CMK (cell line): ENCODE measurements around the gene CABP5.
A peak's percentile ranks its signal among the peaks of the same experiment; 100 is the strongest.

ENCODE experiments used
- DNase-seq: peaks from one replicate; pipeline ENCODE4 v3.0.0-alpha.2; 2010; ENCODE audit warnings: low read depth

Gene CABP5

GRCh38 chr19:48030073-48030472 lies 13.8 kb downstream of the CABP5 start:
- no peak for DNase-seq

- no peak for DNase-seq
Measured at GRCh38 chr19:48029431-48029830, 14.4 kb downstream of the CABP5 start.

- DNase-seq: no peak
Measured at GRCh38 chr19:48025480-48025879, 18.4 kb downstream of the CABP5 start.

GRCh38 chr19:48023518-48023917 lies 20.4 kb downstream of the CABP5 start:
- DNase-seq: no peak

GRCh38 chr19:48023011-48023410 lies 20.9 kb downstream of the CABP5 start:
- no peak for DNase-seq

- DNase-seq: no peak
Measured at GRCh38 chr19:48020686-48021085, 23.2 kb downstream of the CABP5 start.

GRCh38 chr19:48010932-48011758 lies 32.7 kb downstream of the CABP5 start:
- DNase-seq: no peak

- DNase-seq: peak; percentile 5
Measured at GRCh38 chr19:48006762-48007161, 37.1 kb downstream of the CABP5 start.

- DNase-seq: no peak
Measured at GRCh38 chr19:48004236-48004635, 39.6 kb downstream of the CABP5 start.

GRCh38 chr19:48000846-48001245 lies 43.0 kb downstream of the CABP5 start:
- no peak for DNase-seq

GRCh38 chr19:47998800-47999199 lies 45.1 kb downstream of the CABP5 start:
- no peak for DNase-seq

- DNase-seq: no peak
Measured at GRCh38 chr19:47996230-47996727, 47.6 kb downstream of the CABP5 start.

- DNase-seq: no peak
Measured at GRCh38 chr19:47994209-47994802, 49.6 kb downstream of the CABP5 start, which contains the start of gene ELSPBP1. ELSPBP1 (plus strand) TSS chr19:47994632; CDS start chr19:48008668, 14,036 bp downstream.

GRCh38 chr19:47992070-47992469 lies 51.8 kb downstream of the CABP5 start, which contains the start of gene BSPH1:
BSPH1 (minus strand) TSS chr19:47992170; CDS start chr19:47992081, 89 bp downstream.
- no peak for DNase-seq

GRCh38 chr19:47991191-47991808 lies 52.6 kb downstream of the CABP5 start:
- DNase-seq: no peak
